OCI-LY3 (cell line): ENCODE data around the gene LAPTM5.

Experiments used
- H2AFZ ChIP-seq: fragments of 200-600, 300-600 bp; shearing (Covaris generic); 2 replicates; pipeline ENCODE4 v1.6.0; 2014; ENCODE audit warnings: antibody characterized with exemption, low read depth, low read length
- H3K27ac ChIP-seq: fragments of 200-600, 300-600 bp; sonication (generic); 2 replicates; pipeline ENCODE4 v1.5.1; 2014; ENCODE audit warnings: mild to moderate bottlenecking, low read length, moderate library complexity, mixed read lengths
- H3K27me3 ChIP-seq: fragments of 200-600, 300-600 bp; sonication (generic); 2 replicates; pipeline ENCODE4 v1.6.1; 2014; ENCODE audit warnings: low read depth, low read length, mixed read lengths
- H3K36me3 ChIP-seq: fragments of 200-600, 300-600 bp; sonication (generic); replicated peaks from 2 replicates; pipeline ENCODE3; 2014; ENCODE audit warnings: low read depth, low read length, mixed read lengths
- H3K4me1 ChIP-seq: fragments of 300-600, 200-600 bp; sonication (generic); 2 replicates; pipeline ENCODE4 v1.6.1; 2014; ENCODE audit warnings: low read length, mixed read lengths
- H3K4me2 ChIP-seq: fragments of 200-600, 300-600 bp; sonication (generic); 2 replicates; pipeline ENCODE4 v1.6.1; 2014; ENCODE audit warnings: low read length, mixed read lengths
- H3K4me3 ChIP-seq: fragments of 300-600, 200-600 bp; sonication (generic); 2 replicates; pipeline ENCODE4 v1.5.1; 2014; ENCODE audit warnings: antibody characterized with exemption, mild to moderate bottlenecking, low read length, moderate library complexity
- H3K79me2 ChIP-seq: fragments of 300-600, 200-600 bp; shearing (Covaris generic); 2 replicates; pipeline ENCODE4 v1.6.1; 2014; ENCODE audit warnings: mild to moderate bottlenecking, low read length, mixed read lengths
- H3K9ac ChIP-seq: fragments of 300-600, 200-600 bp; shearing (Covaris generic); 2 replicates; pipeline ENCODE4 v1.6.0; 2014; ENCODE audit warnings: mild to moderate bottlenecking, low read length, moderate library complexity
- H3K9me3 ChIP-seq: fragments of 200-600, 300-600 bp; shearing (Covaris generic); 2 replicates; pipeline ENCODE4 v1.6.1; 2014; ENCODE audit warnings: low read length, mixed read lengths; ENCODE audit not compliant: insufficient read depth
- H4K20me1 ChIP-seq: fragments of 200-600, 300-600 bp; sonication (generic); 2 replicates; pipeline ENCODE4 v1.6.1; 2016; ENCODE audit warnings: low read length, mixed read lengths; ENCODE audit not compliant: insufficient read depth
- CTCF ChIP-seq: fragments of 200-600, 300-600 bp; sonication (generic); IDR thresholded peaks from 2 replicates; pipeline ENCODE4 v1.5.1; 2014; ENCODE audit warnings: antibody characterized with exemption, low read length, low read depth
- EZH2phosphoT487 ChIP-seq: fragments of 200-600 bp; shearing (Covaris generic); IDR thresholded peaks from 2 replicates; pipeline ENCODE4 v1.6.1; 2018; ENCODE audit warnings: antibody characterized with exemption, mixed run types, low read depth

The LAPTM5 gene

DNA sequence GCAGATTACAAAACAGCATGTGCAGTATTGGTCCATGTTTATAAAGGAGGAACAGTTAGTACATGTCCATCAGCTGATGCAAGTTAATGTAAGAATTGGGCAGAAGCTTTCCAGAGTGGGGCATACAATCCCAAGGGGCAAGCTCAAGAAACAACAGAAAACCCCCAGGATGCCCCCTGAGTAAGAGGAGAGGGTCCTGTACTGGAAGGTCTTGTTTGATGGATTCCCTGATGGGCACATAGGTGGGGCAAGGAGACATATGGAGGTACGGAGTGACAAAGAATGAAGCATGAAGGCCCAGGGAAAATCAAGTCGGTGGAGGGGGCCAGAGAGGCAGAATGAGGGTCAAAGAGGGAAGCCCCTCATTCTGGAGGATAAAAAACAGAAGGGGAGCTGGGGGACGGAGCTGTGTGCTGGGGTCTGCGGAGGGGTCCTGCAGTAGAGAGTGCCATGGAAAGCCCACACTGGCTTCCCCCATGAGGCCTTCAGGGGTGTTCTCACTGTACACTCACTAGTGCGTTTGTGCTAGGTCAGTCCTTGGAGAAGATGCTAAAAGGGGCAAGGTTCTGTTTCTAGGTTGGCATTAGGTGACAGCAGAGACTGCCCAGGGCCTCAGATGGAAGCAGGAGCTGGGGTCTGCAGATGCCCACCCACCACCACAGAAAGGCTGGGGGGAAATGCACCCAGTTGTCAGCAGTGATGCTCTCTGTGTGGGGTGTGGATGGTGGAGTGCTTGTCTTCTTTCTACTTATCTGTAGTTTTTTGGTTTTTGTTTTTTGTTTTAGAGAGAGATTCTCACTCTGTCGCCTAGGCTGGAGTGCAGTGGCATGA, 21.7 kb downstream of the LAPTM5 start:
- peaks cover 69% of the 10 kb centered on the region for H3K36me3 ChIP-seq
- no peak overlapping the region for H3K27ac ChIP-seq
- no peak overlapping the region for H3K4me3 ChIP-seq
- H3K9me3 ChIP-seq = no peaks in the 10 kb centered on the region
- peaks cover 8% of the 10 kb centered on the region for H3K4me1 ChIP-seq
- no peaks in the 10 kb centered on the region for H3K27me3 ChIP-seq
- H3K9ac ChIP-seq = no peak overlapping the region
- peaks cover 46% of the 10 kb centered on the region for H4K20me1 ChIP-seq
- TF ChIP-seq EZH2phosphoT487 (no peak), CTCF (no peak)
- no peak overlapping the region for H2AFZ ChIP-seq
- H3K4me2 ChIP-seq = no peak overlapping the region
- H3K79me2 ChIP-seq = peaks cover 6% of the 10 kb centered on the region; the same call in 1 of the 2 replicates

DNA sequence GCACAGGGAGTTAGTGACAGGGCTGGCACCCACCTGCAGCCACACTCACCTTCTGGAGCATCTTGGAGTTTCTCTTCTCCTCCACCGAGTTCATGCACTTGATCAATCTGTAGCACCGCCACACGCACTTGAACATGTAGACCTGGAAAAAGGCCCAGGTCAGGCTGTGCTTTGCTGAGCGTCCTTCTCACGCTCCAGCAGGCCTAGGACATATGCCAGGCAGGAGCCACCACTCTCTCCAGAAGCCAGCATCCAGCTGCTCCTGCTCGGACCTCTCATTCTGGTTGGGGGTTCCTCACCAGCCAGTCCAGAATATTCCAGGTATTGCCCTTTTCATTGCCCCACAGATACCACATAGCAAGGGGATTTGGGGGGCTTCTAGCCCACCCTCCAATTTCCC, 22.4 kb downstream of the LAPTM5 start:
- H3K4me3 ChIP-seq = no peak overlapping the region

GRCh38 chr1:30734580-30734979, 23.0 kb downstream of the LAPTM5 start:
- no peaks in the 10 kb centered on the region; the same call in 1 of the 2 replicates for H3K79me2 ChIP-seq
- H3K27me3 ChIP-seq = no peaks in the 10 kb centered on the region
- peaks cover 35% of the 10 kb centered on the region; the same call in 1 of the 2 replicates for H4K20me1 ChIP-seq
- H3K4me1 ChIP-seq = peaks cover 16% of the 10 kb centered on the region
- H3K9me3 ChIP-seq = no peaks in the 10 kb centered on the region
- H2AFZ ChIP-seq = no peak overlapping the region
- no peak overlapping the region for H3K9ac ChIP-seq
- no peak overlapping the region for H3K27ac ChIP-seq
- H3K36me3 ChIP-seq = peaks cover 59% of the 10 kb centered on the region
- H3K4me2 ChIP-seq = no peak overlapping the region
- no peak overlapping the region for H3K4me3 ChIP-seq
- TF ChIP-seq CTCF (no peak), EZH2phosphoT487 (no peak)

More for the DNA sequence above, 22.4 kb downstream of the LAPTM5 start:
- Histone ChIP-seq H3K4me2 (no peak overlapping the region), H3K4me1 (peaks cover 15% of the 10 kb centered on the region), H4K20me1 (peaks cover 40% of the 10 kb centered on the region; the same call in 1 of the 2 replicates), H2AFZ (no peak overlapping the region), H3K27ac (no peak overlapping the region), H3K9ac (no peak overlapping the region), H3K9me3 (no peaks in the 10 kb centered on the region), H3K36me3 (peaks cover 64% of the 10 kb centered on the region), H3K79me2 (no peaks in the 10 kb centered on the region; the same call in 1 of the 2 replicates), H3K27me3 (no peaks in the 10 kb centered on the region)
- TF ChIP-seq CTCF (no peak), EZH2phosphoT487 (no peak)

DNA sequence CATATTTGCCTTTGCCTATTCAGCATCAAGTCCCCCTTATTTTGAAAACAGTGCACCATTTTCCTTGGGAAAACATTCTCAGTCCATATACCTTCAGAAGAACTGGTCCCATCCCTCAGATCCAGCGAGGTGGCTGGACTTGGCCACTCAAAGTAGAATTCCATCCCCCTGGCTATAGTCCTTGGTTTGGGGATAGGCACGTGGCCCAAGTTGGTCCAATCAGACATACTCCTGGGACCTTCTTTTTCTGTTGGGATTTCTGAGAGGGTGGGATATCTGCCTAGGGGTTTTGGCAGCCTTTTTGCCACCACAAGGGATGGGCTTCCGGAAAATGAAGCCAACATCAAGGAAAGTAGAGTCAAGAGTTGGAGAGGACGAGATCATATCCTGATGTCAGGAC, 23.5 kb downstream of the LAPTM5 start:
- no peak overlapping the region for H3K4me2 ChIP-seq

More for the DNA sequence above, 23.5 kb downstream of the LAPTM5 start:
- TF ChIP-seq CTCF (no peak), EZH2phosphoT487 (no peak)
- Histone ChIP-seq H3K4me1 (peaks cover 16% of the 10 kb centered on the region), H3K27ac (no peak overlapping the region), H3K4me3 (no peak overlapping the region), H3K79me2 (no peaks in the 10 kb centered on the region; the same call in 1 of the 2 replicates), H3K9ac (no peak overlapping the region), H2AFZ (no peak overlapping the region), H4K20me1 (peaks cover 30% of the 10 kb centered on the region; the same call in 1 of the 2 replicates), H3K27me3 (no peaks in the 10 kb centered on the region), H3K9me3 (no peaks in the 10 kb centered on the region), H3K36me3 (peaks cover 54% of the 10 kb centered on the region)
